GM12892 (cell line): ENCODE measurements around the gene TSFM.

Source experiments
- POLR2A ChIP-seq: IDR thresholded peaks from 2 replicates; pipeline ENCODE4 v1.6.1; 2011; ENCODE audit warnings: low read depth, low read length, control low read depth
- POLR2AphosphoS5 ChIP-seq: IDR thresholded peaks from 2 replicates; pipeline ENCODE4 v1.6.1; 2011; ENCODE audit warnings: low read depth, low read length, control low read depth

DNA sequence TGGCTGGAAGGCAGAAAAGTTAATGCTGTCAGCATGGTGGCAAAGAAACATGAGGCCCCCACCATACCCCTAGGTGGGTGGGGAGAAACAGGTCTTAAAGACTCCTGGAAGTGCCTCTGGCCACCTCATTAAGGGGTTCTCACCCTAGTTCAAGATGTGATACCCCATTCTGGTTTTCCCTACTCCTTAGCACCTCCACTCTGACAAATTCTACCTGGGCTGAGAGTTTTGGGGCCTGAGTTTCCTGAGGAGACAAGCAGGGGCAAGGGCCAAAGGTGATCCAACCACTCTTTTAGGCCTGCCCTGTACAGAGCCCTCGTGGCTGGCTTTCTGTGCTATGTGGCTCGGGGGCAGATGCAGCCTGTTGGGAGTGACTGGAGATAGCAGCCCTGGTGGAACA is 43.8 kb downstream of the TSFM start:
- TF ChIP-seq POLR2AphosphoS5 = no peak
- TF ChIP-seq POLR2A = no peak
